ENCODE data around the gene CRLF3.
"Not testable (repeated sequence)": the region's sequence is repeated elsewhere in the genome, so short reads cannot be mapped to it uniquely, and the experiment has no call there.

The CRLF3 gene

DNA sequence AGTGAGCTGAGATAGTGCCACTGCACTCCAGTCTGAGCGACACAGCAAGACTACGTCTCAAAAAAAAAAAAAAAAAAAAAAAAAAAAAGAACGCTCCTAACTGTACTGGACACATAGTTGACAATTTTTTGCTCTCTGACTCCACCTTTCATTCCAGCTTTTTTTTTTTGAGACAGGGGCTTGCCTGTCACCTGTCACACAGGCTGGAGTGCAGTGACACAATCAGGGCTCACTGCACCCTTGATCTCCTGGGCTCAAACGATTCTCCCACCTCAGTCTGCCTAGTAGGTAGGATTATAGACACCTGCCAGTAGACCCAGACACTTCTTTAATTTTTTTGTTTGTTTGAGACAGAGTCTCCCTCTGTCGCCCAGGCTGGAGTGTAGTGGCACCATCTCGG, 2.6 kb upstream of the CRLF3 start:
- H4K20me1 ChIP-seq (ENCODE audit: insufficient read depth, low read length): no peaks in the 10 kb centered on the region
- no peak overlapping the region for H3K27ac ChIP-seq (ENCODE audit: low read length)
- no peak for ATAC-seq (ENCODE audit: insufficient read depth, low read depth)
- H3K4me1 ChIP-seq (ENCODE audit: insufficient read depth, low read length): peaks cover 39% of the 10 kb centered on the region
- H3K9me3 ChIP-seq (ENCODE audit: insufficient read depth, low read length, severe bottlenecking): no peaks in the 10 kb centered on the region
- H3K36me3 ChIP-seq (ENCODE audit: insufficient read depth, low read length): no peaks in the 10 kb centered on the region; the same call in 1 of the 2 replicates
- no peak overlapping the region for H3K9ac ChIP-seq (ENCODE audit: low read depth, low read length)
- no peak overlapping the region for H2AFZ ChIP-seq (ENCODE audit: low read depth, low read length)
- H3K4me2 ChIP-seq (ENCODE audit: insufficient read depth, low read length): no peak overlapping the region
- H3K4me3 ChIP-seq (ENCODE audit: low read depth in 1 of 2, low read length in 2 of 2): no peak overlapping the region
- H3K79me2 ChIP-seq (ENCODE audit: insufficient read depth, low read length): peaks cover 28% of the 10 kb centered on the region
- no peak for TF ChIP-seq EZH2 (IDR thresholded peaks at IDR 0.05; ENCODE audit: borderline replicate concordance, low read depth, low read length, severe bottlenecking)
- TF ChIP-seq, protein P1, sequence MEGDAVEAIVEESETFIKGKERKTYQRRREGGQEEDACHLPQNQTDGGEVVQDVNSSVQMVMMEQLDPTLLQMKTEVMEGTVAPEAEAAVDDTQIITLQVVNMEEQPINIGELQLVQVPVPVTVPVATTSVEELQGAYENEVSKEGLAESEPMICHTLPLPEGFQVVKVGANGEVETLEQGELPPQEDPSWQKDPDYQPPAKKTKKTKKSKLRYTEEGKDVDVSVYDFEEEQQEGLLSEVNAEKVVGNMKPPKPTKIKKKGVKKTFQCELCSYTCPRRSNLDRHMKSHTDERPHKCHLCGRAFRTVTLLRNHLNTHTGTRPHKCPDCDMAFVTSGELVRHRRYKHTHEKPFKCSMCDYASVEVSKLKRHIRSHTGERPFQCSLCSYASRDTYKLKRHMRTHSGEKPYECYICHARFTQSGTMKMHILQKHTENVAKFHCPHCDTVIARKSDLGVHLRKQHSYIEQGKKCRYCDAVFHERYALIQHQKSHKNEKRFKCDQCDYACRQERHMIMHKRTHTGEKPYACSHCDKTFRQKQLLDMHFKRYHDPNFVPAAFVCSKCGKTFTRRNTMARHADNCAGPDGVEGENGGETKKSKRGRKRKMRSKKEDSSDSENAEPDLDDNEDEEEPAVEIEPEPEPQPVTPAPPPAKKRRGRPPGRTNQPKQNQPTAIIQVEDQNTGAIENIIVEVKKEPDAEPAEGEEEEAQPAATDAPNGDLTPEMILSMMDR (IDR thresholded peaks at IDR 0.05; ENCODE audit: borderline replicate concordance, extremely low read depth, low read length, poor library complexity, severe bottlenecking): no peak
- DNase-seq: no peak
- H3K27me3 ChIP-seq (ENCODE audit: insufficient read depth, low read length, poor library complexity): no peaks in the 10 kb centered on the region

DNA sequence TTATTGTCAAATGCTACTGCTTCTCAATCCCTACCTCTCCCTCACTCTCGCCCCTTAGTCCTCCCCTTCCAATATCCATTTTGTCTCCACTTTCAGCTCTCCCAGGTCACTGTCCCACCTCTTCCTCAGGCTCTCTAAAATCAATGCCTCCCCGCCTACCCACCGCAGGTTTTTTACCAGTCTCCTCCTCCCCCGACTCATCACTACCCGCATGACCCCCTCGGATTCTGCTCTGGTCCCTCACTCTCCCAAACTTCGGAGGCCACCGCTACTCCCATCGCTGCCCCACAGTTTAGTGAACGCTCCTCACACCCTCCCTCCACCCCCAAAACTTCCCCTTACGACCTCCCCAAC, 513 bp downstream of the CRLF3 start:
- DNase-seq: peak; percentile 48
- TF ChIP-seq, protein P1 (IDR thresholded peaks at IDR 0.05; ENCODE audit: borderline replicate concordance, extremely low read depth, low read length, poor library complexity, severe bottlenecking): no peak
- TF ChIP-seq EZH2 (IDR thresholded peaks at IDR 0.05; ENCODE audit: borderline replicate concordance, low read depth, low read length, severe bottlenecking): no peak
- Histone ChIP-seq H3K9me3 (ENCODE audit: insufficient read depth, low read length, severe bottlenecking) (no peaks in the 10 kb centered on the region), H2AFZ (ENCODE audit: low read depth, low read length) (peak overlapping the region; percentile 91), H3K9ac (ENCODE audit: low read depth, low read length) (peak overlapping the region; percentile 90), H3K4me1 (ENCODE audit: insufficient read depth, low read length) (peaks cover 59% of the 10 kb centered on the region), H4K20me1 (ENCODE audit: insufficient read depth, low read length) (peaks cover 9% of the 10 kb centered on the region; the same call in 1 of the 2 replicates), H3K27ac (ENCODE audit: low read length) (peak overlapping the region; percentile 83), H3K79me2 (ENCODE audit: insufficient read depth, low read length) (peaks cover 55% of the 10 kb centered on the region), H3K4me3 (ENCODE audit: low read depth in 1 of 2, low read length in 2 of 2) (peak overlapping the region; percentile 87 to 92), H3K36me3 (ENCODE audit: insufficient read depth, low read length) (peaks cover 6% of the 10 kb centered on the region; the same call in 1 of the 2 replicates), H3K27me3 (ENCODE audit: insufficient read depth, low read length, poor library complexity) (no peaks in the 10 kb centered on the region), H3K4me2 (ENCODE audit: insufficient read depth, low read length) (peak overlapping the region; percentile 79)
- peak; percentile 9 for ATAC-seq (ENCODE audit: insufficient read depth, low read depth)

DNA sequence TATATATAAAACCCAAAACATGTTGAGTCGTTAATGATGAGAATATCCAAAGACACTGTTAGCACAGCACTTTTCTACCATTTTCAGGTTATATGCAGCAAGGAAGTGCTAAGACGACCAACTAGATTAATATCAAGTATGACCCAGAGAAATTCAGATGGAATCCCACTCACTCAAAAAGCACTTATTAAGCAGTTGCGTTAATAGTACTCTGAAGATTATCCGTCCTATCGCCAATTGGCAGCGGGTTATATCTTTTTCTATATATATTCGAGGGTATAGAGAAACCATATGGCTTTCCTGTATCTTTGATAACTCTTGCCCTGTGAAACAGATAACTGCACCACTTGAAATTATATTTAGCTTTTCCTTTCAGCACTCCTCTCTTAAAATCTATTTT, 1.1 kb downstream of the CRLF3 start:
- peak overlapping the region; percentile 87 to 92 for H3K4me3 ChIP-seq (ENCODE audit: low read depth in 1 of 2, low read length in 2 of 2)
- DNase-seq: no peak
- TF ChIP-seq, protein P1 (IDR thresholded peaks at IDR 0.05; ENCODE audit: borderline replicate concordance, extremely low read depth, low read length, poor library complexity, severe bottlenecking): no peak
- no peak for TF ChIP-seq EZH2 (IDR thresholded peaks at IDR 0.05; ENCODE audit: borderline replicate concordance, low read depth, low read length, severe bottlenecking)
- H3K4me2 ChIP-seq (ENCODE audit: insufficient read depth, low read length): peak overlapping the region; percentile 79
- H3K27ac ChIP-seq (ENCODE audit: low read length): peak overlapping the region; percentile 83
- no peaks in the 10 kb centered on the region for H3K27me3 ChIP-seq (ENCODE audit: insufficient read depth, low read length, poor library complexity)
- no peak for ATAC-seq (ENCODE audit: insufficient read depth, low read depth)
- H3K4me1 ChIP-seq (ENCODE audit: insufficient read depth, low read length): peaks cover 65% of the 10 kb centered on the region
- H3K9me3 ChIP-seq (ENCODE audit: insufficient read depth, low read length, severe bottlenecking): no peaks in the 10 kb centered on the region
- peaks cover 61% of the 10 kb centered on the region for H3K79me2 ChIP-seq (ENCODE audit: insufficient read depth, low read length)
- peaks cover 9% of the 10 kb centered on the region; the same call in 1 of the 2 replicates for H4K20me1 ChIP-seq (ENCODE audit: insufficient read depth, low read length)
- peaks cover 7% of the 10 kb centered on the region; the same call in 1 of the 2 replicates for H3K36me3 ChIP-seq (ENCODE audit: insufficient read depth, low read length)
- H3K9ac ChIP-seq (ENCODE audit: low read depth, low read length): peak overlapping the region; percentile 90
- peak overlapping the region; percentile 91; the same call in 1 of the 2 replicates for H2AFZ ChIP-seq (ENCODE audit: low read depth, low read length)

DNA sequence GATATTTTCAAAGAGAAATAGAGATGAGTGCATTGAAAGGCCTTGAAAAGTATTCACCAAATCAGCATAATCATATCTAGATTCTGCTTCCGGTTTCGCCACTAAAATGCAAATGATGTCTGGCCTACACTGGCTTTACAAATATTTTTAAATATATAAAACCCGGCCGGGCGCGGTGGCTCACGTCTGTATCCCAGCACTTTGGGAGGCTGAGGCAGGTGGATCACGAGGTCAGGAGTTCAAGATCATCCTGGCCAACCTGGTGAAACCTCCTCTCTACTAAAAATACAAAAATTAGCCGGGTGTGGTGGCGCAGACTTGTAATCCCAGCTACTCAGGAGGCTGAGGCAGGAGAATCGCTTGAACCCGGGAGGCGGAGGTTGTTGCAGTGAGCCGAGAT, 1.6 kb downstream of the CRLF3 start:
- not testable (repeated sequence) for H3K27ac ChIP-seq (ENCODE audit: low read length); H3K36me3 ChIP-seq (ENCODE audit: insufficient read depth, low read length); H2AFZ ChIP-seq (ENCODE audit: low read depth, low read length); H3K9me3 ChIP-seq (ENCODE audit: insufficient read depth, low read length, severe bottlenecking); H4K20me1 ChIP-seq (ENCODE audit: insufficient read depth, low read length); ATAC-seq (ENCODE audit: insufficient read depth, low read depth); H3K27me3 ChIP-seq (ENCODE audit: insufficient read depth, low read length, poor library complexity); DNase-seq
- H3K4me3 ChIP-seq (ENCODE audit: low read depth in 1 of 2, low read length in 2 of 2): peak overlapping the region in 1 of 2 experiments; percentile 87; a peak in 2 of 4 replicates
- peaks cover 65% of the 10 kb centered on the region for H3K4me1 ChIP-seq (ENCODE audit: insufficient read depth, low read length)
- H3K4me2 ChIP-seq (ENCODE audit: insufficient read depth, low read length): peak overlapping the region; percentile 79
- peak overlapping the region; percentile 90 for H3K9ac ChIP-seq (ENCODE audit: low read depth, low read length)
- peaks cover 66% of the 10 kb centered on the region for H3K79me2 ChIP-seq (ENCODE audit: insufficient read depth, low read length)

Measured in DND-41 (cell line).